Measurements from ENCODE around the gene HLA-B.
A peak's percentile ranks its signal among the peaks of the same experiment; 100 is the strongest.

HLA-B gene

DNA sequence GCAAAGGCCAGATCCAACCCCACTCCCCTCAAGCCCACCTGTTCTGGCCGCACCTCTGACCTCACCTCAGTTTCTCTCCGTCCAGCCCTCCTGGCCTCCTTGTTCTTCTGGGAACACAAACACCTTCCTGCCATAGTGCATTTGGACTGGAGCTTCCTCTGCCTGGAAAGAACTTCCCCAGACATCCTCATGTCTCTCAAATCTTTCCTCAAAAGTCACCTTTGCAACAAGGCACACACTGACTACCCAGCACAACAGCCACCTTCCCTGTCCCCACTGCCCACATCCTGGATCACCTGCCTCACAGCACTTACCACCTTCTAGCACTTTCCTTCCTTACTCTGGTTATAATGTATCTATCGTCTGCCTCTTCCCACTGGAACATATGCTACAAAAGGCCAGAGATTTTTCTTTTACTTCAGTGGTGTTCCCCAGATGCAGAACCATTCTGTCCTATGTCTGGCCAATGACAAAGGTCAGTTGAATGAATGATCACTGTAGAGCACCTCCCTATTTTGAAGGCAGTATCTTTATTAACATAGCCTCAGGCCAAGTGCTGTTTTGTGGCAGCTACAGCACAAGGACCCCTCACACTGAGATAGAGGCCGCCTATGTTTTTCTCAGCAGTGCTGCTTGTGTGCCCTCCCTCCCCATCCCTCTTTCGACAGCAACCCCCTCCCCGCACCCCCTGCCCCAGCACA, 4.1 kb downstream of the HLA-B start:
- DNase-seq = no peak

DNA sequence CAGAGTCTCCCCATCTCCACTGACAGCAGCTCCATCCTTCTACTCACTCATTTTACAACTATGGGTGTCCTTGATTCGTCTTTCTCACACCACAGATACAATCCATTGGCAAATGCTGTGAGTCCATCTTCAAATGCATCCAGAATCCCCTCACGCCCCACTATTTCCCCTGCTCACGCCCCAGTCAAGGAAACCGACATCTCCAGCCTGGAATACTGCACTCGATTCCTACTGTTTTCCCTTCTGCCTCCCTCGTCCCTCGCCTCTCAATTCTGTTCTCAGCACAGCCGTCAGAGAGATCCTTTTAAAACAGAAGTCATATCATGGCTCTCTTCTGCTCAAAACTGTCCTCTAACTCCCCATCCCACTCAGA, 4.7 kb downstream of the HLA-B start:
- no peak for DNase-seq

DNA sequence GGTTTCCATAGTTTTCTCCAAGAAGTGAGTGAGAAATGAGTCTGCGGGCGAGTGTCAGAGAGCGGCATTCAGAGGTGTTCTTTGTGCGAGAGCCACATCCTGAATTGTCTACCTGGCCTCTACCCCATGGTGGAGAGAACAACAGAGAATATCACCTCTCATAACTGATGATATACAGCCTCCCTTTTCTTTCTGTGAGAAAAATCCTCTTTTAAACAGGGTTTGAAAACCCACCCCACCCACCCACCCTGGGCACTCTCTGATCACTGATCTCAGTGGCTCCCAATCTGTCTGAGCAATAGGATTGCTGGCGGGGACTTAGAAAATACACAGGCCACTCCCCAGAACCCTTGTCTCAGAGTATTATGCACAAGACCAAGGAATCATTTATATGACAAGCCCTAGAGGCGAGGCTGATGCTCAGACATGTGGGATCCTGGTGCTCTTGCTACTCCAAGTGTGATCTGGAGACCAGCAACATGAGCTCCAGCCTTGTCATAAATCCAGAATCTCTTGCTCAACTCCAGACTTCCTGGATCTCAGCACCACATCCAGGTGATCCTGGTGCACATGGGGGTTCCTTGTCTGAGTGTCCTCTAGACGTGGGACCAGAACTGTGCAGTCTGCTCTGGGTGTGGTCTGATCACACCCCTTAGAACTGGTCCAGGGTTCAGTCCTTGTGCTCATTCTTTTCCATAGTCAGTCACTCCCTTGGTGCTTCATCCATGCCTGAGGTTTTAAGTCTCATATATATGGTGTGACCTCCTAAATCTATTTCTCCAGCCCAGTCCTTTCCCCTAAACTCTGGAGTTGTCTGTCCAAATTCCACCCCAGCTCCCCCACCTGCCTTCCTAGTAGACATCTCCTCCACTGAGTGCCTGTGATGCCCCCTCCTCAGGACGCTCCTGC, 5.3 kb downstream of the HLA-B start:
- no peak for DNase-seq

DNA sequence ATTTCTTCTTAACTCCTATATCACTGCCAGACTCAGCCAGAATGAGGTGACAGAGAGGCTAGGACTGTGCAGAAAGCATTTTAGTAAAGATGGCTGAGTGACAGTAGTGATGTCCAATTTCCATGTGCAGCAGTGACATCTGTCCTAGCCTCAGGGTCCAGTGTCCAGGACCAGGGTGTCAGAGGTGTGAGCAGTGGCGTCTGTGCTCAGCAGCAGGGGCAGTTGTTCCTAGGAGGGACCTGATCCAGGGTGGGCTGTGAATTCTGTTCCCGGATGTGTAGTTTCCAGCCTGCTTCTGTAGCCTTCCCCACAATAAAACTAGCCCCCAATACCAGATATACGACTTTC, 6.0 kb downstream of the HLA-B start:
- no peak for DNase-seq

DNA sequence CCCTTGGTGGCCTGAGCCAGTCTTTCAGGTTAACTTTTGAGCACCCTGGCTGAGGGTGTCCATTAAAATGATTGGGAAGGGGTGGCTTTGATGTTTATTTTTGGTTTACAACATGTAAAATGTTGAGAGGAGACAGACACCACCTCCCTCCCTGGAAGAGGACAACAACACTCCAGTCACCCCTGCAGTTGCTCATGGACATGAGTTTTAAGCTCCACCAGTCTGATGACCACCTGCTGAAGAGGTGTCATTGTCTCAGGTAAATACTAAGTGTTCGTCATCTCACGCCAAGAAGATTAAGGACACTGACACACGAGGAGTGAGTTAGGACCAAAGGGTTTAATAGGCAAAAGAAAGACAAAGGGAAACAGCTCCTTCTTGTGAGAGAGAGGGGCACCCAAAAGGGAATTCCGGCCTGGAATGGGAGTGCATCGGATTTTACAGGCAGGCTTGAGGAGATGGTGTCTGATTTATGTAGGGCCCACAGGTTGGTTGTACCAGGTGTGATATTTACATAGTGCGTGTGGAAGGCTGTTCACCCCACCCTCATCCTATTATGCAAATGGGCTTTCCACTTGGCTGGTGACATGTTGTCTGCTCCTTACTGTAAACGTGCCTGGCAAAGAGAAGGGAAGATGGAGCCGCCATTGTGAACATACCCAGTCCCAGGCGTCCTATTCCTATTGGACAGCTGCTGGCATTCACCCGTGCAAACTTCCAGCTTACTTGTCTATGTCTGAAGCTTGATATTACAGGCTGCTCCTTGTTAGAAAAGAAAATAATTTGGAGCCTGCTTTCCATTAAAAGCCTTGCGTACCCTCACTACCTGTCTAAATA, 6.6 kb downstream of the HLA-B start:
- DNase-seq = no peak

DNA sequence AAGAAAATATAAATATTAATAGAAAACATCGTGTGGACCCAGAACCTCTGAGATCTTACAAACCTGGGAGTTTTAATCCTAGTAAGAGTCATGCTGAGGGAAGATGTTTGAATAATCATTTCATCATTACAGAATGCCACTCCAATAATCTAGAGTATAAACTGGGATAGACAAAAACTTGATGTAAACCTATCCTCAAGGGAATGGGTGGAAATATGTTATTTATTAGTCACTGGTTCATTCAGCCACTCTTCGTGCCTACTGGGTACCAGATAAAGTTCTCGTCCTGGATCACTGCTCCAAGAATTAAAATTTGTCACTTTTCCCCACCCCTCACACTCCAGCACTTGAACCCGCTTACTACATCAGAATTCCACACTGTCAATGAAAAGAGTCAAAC, 7.7 kb downstream of the HLA-B start:
- peak; percentile 33 for DNase-seq

DNA sequence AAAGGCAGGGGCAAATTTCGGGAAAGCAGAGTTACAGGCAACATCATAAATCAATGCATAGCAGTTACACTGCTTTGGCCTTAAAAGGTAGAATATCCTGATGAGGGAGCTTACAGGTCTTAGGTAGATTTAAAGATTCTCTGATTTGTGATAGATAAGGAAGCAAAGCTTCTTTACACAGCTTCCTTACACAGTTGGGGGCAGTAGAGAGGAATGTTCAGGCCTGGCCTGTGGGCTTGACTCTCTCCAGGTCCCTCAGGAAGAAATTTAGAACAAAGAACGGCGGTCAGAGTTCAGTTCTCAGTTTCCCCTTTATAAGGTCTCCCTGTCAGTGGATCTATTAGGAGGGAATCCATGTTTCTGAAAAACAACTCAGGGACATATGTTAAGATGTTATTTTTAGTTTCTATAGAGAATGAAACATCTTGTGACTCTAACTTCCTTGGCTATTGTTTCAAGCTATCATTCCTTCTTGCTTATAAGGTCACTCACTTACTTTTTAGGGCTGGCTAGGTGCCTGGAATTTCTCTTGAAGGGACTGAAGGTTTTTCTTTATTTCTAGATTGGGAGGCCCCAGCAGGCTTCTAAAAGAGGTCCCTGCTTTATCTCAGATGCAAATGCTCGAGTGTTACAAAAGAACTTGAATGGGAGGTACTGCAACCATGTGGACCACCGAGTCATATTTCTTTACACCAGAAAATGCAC, 11.8 kb downstream of the HLA-B start:
- DNase-seq = no peak

DNA sequence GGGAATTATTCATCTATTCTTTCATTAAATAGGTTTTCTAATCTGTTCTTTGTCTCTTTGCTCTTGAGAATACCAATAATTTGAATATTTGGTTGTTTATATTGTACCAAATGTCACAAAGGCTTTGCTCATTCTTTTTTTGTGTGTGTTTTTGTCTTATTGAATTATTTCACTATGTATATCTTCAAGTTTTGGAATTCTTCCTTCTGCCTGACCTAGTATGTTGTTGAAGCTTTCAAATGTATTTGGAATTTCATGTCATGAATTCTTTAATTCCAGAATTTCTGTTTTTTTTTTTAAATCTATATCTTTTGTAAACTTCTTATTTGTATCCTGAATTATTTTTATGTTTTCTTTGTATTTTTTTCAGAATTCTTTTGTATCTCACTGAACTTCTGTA, 16.8 kb downstream of the HLA-B start:
- DNase-seq = no peak

DNA sequence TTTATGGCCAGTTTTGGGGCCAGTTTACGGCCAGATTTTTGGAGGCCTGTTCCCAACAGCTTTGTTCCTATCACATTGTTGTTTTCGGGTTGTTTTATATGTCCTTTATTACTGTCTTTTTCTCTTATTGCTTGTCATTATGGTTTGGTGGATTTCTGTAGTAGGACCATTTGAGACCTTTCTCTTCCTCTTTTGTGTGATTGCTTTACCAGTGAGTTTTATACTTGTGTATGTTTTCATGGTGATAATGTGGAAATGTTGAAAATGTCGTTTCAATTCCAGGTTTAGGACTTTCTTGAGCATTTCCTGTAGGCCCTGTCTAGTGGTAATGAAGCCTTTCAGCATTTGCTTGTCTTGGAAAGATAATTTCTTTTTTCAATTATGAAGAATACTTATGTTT, 17.8 kb downstream of the HLA-B start:
- DNase-seq = no peak

DNA sequence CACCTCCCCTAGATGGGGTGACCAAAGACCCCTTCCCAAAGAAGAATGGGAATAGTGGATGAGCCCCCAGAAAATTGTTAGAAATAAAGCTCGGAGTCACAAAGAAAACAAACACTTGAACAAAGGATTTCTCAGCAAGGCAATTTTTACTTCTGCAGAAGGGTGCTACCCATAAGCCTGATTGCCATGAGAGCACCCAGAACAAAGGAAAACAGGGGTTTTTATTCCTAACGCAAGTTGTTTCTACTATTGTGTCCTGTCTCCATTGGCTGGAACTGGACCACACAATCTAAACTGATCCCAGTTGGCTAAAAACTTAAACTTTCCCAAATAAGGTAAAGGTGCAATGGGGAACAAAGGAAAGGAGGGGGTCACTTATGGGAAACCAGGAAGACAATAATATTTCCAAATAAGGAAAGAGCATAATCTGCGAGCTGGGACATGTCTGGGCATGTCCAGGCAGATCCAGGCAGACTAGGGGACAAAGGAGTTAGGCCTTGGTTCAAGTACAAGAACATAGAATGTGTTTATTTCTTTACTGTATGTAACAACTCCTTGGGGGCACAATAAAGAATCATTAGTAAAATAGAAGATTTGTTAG, 20.0 kb downstream of the HLA-B start:
- no peak for DNase-seq

DNA sequence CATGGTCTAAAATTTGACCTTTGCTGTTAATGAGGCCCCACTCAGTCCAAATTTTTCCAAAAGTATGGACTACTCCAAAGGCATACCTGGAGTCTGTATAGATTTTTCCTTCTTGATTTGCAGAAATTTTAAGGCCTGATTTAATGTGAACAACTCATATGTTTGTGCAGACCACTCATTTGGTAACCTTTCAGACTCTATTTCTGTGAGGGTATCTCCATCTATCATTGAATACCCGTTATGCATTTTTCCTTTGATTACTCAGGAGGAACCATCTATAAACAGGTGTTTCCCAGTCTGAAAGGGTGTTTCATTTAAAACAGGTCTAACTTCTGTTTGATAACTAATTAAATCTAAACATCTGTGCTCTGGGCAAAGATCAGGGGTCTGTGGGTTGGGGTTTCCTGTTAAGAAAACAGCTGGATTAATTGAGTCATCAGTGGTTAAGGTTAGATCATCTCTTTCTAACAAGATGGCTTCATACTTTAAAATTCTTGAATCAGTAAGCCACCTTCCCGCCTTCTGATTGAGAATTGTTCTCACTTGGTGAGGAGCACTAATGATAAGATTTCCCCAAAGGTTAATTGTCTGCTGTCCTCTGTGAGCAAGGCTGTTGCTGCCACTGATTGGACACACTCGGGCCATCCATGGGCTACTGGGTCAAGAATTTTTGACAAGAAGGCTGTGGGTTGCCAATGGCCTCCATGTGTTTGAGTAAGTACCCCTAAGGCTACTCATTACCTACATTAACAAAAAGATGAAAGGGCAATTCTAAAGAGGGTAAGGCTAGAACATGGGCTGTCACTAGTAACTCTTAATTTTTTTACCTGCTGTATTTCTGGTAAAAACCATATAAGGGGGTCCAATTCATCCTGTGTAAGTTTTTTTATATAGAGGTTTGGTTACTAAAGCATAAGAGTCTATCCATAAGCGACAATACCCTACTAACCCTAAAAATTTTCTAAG, 24.1 kb downstream of the HLA-B start:
- DNase-seq = no peak

DNA sequence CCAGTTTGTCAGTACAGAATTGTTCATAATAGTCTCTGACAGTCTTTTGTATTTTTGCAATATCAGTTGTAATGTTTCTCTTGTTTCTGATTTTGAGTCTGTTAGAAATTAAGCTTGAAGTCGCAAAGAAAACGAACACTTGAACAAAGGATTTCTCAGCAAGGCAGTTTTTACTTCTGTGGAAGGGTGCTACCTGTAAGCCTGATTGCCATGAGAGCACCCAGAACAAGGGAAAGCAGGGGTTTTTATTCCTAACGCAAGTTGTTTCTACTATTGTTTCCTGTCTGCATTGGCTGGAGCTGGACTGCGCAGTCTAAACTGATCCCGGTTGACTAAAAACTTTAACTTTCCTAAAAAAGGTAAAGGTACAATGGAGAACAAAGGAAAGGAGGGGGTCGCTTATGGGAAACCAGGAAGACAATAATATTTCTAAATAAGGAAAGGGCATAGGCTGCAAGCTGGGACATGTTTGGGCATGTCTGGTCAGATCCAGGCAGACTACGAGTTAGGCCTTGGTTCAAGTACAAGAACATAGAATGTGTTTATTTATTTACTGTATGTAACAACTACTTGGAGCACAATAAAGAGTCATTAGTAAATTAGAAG, 28.5 kb downstream of the HLA-B start:
- no peak for DNase-seq

DNA sequence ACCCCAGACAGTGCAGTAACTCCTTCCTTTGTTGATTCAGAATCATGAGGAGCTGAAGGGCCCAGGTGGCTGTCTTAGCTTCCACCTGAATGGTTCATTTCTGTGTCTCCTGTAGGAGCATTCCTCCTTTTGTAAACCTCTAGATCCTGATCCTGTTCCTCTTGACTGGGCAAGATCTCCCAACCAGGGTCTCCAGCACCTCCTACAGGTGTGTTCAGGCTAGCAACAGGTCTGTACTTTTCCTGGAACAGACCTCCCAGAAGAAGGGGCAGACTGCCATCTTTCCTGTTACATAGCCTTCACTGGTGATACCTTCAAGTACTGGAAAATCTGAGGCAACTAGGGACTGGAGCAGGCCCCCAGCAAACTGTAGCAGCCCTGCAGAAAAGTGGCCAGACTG, 35.2 kb downstream of the HLA-B start:
- DNase-seq = no peak

DNA sequence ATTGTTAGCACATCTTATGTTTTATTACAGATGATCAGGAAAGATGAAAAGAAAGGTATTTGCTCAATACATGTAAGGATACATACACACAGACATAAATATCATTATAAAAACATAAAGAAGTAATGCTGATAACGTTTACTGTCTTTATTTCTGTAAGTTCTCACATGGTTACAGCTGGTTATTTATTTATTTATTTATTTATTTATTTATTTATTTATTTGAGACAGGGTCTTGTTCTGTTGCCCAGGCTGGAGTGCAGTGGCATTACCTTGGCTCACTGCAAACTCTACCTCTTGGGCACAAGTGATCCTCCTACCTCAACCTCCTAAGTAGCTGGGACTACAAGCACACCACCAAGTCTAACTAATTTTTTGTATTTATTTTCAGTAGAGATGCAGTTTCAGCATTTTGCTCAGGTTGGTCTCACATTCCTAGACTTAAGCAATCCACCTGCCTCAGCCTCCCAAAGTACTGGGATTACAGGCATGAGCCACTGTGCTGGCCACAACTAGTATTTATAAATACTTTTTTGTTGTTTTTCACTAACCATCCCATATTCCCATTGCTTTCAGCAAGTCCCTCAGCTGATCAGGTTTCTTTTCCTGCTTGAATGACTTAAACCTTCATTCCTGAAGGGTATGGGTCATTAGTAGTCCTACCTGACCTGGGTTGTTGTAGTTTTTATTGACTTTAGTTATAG, 35.8 kb downstream of the HLA-B start:
- DNase-seq = no peak

DNA sequence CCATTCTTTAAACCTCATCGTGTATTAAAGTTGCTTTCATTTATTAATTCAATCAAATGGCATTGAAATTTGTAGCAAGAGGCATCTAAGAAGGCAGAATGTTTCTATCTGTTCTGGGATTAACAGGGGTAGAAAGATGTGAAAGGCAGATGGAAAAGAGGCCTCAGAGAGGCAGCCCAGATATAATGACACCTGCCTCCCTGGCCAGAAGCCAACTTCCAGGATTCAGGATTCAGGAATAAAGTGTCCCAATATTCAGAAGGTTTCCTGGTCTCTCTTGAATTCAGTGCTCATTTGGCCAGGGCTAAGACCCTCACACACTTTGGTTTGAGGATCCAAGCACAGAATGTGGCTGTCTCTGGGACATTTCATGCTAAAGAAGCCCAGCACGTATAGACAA, 39.9 kb downstream of the HLA-B start:
- DNase-seq = no peak

DNA sequence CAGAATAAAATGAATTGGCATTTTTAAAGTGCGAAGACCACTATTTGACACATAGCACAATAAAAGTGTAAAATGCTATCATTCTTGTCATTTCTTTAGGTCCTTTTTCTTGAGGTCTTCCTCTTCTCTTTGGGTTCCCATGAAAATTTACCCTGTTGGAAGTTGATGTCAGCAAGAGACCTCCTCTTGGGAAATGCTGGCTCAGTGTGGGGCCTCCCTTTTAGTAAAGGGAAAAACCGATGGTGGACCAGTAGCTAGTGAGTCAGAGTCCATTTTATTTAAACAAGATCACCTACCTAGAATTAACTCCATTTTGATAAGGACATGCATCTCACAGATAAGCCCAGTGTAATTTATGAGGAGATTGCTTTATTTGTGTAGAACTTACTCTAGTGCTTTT, 47.3 kb downstream of the HLA-B start:
- DNase-seq = no peak

DNA sequence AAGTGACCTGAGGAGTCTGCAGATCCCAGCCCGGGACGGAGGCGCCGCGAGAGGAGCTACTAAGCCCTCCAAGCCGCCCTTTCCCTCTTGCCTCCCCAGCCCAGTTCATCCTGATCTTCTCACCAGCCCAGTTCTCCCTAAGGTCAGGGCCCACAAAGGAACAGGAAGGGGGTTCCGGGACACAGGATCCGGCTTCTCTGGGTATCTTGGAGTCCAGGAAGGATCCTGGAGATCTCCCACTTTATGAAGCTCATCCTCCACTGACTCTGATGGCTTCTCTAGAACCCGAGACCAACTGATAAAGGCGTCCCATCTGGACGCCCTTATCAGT, 48.2 kb downstream of the HLA-B start:
- no peak for DNase-seq

DNA sequence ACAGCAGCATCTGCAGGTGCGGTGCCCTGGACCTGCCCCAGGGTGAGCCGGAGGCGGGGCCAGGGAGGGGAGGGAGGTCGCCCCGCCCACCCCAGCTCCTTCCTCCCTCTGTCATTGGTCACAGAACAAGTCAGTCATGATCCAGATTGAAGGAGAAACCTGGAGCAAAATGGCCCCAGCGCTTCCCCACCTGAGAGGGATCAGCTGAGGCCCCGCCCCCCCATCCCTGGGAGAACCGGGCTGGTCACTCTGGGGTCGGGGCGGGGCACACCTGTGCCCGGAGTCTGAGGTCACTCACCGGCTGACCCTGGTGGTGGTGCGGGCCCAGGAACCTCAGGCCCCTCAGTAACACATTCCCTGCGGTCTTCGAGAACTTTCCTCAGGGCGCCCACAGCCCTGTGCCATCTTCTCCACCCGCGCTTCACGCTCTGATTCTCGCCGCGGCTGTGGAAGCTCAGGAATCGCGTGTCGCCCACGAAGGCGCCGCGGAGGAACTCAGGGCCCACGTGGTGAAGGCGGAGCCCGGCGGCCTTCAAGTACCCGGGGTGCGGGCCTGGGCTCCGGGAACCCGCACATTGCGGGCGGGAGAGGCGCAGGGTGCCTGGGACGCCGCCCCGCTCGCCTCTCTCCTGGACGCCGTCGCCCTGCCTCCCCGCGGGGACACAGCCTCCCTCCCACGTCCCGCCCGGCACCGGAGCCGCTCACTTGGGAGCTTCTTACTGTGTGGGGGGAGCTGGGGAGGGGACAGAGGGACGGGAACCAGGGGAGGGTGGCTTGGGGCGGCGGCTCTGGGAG, 48.7 kb downstream of the HLA-B start:
- DNase-seq = no peak

DNA sequence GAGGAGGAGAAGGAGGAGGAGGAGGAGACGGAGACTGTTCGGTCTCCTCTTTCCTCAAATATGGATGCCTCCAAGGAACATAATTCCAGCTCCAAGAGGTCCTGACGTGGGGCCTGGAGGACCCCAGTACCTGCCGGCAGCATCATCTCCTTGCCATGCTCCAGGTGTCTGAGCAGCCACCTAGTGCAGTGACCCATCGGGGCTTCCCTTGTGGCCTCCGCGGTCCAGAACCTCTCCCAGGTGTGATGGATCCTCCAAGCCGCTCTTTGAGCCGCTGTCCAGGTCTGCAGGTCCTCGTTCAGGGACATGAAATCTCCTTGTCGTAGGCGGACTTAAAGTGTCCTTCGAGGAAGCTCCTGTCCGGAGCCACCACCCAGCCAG, 49.3 kb downstream of the HLA-B start:
- DNase-seq = no peak
